Vagina (tissue), 2 donors: ENCODE results near the gene CHRNB1.
"Not testable (repeated sequence)": the region's sequence is repeated elsewhere in the genome, so short reads cannot be mapped to it uniquely, and the experiment has no call there.

Source experiments
- POLR2A ChIP-seq, 2 donors: fragments of 450-650 bp; IDR thresholded peaks; one replicate each; pipeline ENCODE4 v1.6.1; 2017; ENCODE audit warnings: antibody characterized with exemption in 2 of 2, mild to moderate bottlenecking in 2 of 2, moderate library complexity in 2 of 2
- POLR2AphosphoS5 ChIP-seq, 2 donors: sonication (generic); formaldehyde crosslinking; IDR thresholded peaks; one replicate each; pipeline ENCODE4 v1.9.0; 2017; ENCODE audit warnings: antibody characterized with exemption in 2 of 2, mild to moderate bottlenecking in 2 of 2, low read depth in 1 of 2; ENCODE audit not compliant: insufficient read depth in 1 of 2

DNA sequence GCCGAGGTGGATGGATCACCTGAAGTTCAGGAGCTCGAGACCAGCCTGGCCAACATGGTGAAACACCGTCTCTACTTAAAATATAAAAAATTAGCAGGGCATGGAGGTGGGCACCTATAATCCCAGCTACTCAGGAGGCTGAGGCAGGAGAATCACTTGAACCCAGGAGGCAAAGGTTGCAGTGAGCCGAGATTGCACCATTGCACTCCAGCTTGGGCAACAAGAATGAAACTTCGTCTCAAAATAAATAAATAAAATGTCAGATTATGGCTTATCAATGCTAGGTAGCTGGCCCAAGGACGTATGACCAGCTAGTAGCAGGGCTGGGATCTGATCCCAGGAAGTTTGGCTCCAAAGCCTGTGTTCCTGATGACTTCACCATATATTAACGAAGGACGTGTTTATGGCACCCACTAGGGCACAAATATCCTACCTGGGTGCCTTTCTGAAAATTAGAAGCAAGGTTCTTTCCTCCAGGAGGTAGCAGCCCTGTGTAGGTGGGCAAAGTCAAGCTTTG, 25.7 kb downstream of the CHRNB1 start:
- TF ChIP-seq POLR2A (IDR thresholded peaks at IDR 0.05); POLR2AphosphoS5 (IDR thresholded peaks at IDR 0.05; ENCODE audit: insufficient read depth in 1 of 2, low read depth in 1 of 2): not testable (repeated sequence)
